RCC 7860 (cell line): Measurements from ENCODE around the gene LCN15.
"Not testable (repeated sequence)": the region's sequence is repeated elsewhere in the genome, so short reads cannot be mapped to it uniquely, and the experiment has no call there.

Experiments used
- DNase-seq: peaks from one replicate; pipeline ENCODE4 v3.0.0-alpha.2; 2015; ENCODE audit warnings: low spot score
- FAIRE-seq: peaks from 2 replicates; lab custom pipeline; 2012; peaks lifted over from hg19 to GRCh38; lab: Jason Lieb, UNC

Gene LCN15

DNA sequence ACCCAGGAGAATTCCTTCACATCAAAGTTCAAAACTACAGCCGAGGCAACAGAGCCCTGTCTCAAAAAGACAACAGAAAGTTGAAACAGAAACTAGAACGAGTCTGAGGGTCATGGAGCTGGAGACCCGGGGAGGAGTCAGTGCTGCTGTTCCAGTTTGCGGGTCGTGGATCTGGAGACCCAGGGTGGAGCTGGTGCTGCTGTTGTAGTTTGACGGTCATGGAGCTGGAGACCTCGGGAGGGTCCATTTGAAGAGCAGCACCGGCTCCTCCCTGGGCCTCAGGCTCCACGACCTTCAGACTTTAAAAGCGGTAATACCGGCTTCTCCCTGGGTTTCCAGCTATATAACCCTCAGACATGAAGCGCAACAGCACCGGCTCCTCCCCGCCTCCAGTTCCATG, 13.0 kb upstream of the LCN15 start:
- DNase-seq (no peak), FAIRE-seq (no peak)

DNA sequence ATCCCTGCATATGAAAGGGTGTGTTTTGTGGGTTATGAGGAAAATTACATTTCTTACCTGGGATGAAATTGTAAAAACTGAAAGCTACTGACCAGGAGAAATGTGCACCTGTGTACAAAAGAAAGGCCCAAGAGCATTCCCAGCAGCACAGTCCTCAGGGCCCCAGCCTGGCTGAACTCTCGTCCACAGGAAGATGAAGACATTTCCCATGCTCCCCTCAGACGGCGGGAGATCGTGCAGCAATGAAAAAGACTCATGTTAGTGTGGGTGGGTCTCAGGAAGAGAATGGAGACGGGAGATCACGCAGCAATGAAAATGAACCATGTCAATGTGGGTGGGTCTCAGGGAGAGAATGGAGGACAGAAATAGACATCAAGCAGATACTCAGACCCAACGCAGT, 12.6 kb upstream of the LCN15 start:
- no peak for FAIRE-seq

GRCh38 chr9:136775191-136775590, 10.9 kb upstream of the LCN15 start:
- DNase-seq, result no peak
- no peak for FAIRE-seq

More for the DNA sequence above, 12.6 kb upstream of the LCN15 start:
- no peak for DNase-seq

DNA sequence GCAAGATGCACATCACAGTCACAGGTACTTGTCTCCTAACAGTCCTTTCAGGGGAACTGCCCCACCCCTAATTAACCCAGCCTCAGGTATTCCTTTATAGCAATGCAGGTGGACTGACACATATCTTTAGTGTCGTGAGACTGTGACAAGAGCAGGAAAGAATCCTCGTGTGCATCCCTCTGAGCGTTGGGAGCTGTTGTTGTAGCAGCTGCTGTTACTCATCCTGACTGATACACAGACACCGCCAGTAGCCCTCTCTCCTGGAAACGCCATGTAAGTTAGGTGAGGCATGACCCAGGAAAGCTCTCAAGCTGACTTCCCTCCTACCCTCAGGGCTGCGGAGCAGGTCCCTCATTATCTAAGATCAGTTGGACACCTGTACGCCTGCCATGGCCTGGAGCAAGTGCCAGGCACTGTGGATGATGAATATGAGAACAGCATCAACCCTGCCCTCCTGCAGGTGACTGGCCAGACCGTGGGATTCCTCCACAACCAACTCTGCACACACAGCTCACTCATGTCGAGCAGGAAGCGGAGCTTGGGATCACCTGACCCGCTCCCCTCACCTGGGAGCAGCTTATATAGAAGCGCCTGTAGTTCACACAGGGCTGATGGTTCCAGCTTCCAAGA, 10.2 kb upstream of the LCN15 start:
- FAIRE-seq (no peak), DNase-seq (no peak)

GRCh38 chr9:136773386-136774044, 9.2 kb upstream of the LCN15 start:
- DNase-seq (no peak), FAIRE-seq (no peak)

- no peak for DNase-seq
Observed at GRCh38 chr9:136771907-136772415, 7.6 kb upstream of the LCN15 start.

DNA sequence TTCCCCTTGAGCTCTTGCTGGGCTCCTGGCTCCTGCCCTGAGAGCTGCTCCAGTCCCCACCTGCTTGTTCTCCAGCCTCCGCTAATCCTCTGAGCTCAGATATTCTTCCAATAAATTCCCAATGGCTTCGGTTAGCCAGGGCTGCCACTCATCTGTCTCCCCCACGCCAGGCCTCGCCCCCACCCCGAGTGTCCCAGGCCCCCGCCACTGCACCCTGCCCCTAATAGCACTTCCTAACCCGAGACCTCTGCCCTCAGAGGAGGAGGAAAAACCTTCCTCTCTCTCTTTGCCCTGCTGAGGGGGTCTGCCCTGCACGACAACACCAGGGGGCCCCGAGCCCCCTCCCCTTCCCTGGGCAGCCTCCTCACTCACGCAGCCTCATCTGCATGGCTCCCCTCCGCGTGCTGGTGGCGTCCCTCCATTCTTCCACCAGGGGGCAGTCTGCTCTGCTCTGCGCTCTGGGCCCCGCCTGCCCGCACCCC, 5.4 kb upstream of the LCN15 start:
- DNase-seq, result no peak
- no peak for FAIRE-seq

More at GRCh38 chr9:136771907-136772415, 7.6 kb upstream of the LCN15 start:
- no peak for FAIRE-seq

DNA sequence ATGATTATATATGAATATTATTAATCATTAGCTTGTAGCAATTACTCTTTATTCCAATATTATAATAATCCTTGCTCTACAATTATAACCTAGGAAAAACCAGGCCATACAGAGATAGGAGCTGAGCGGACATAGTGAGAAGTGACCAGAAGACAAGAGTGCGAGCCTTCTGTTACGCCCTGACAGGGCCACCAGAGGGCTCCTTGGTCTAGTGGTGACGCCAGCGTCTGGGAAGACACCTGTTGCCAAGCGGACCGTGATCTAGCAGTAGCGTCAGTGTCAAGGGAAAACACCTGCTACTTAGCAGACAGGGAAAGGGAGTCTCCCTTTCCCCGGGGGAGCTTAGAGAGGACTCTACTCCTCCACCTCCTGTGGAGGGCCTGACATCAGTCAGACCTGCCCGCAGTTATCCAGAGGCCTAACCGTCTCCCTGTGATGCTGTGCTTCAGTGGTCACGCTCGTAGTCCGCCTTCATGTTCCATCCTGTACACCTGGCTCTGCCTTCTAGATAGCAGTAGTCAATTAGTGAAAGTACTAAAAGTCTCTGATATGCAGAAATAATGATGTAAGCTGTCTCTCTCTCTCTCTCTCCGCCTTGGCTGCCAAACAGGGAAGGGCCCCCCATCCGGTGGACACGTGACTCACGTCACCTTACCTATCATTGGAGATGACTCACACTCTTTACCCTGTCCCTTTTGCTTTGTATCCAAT, 2.2 kb upstream of the LCN15 start:
- peak; percentile 82 for DNase-seq
- peak; percentile 86 for FAIRE-seq

DNA sequence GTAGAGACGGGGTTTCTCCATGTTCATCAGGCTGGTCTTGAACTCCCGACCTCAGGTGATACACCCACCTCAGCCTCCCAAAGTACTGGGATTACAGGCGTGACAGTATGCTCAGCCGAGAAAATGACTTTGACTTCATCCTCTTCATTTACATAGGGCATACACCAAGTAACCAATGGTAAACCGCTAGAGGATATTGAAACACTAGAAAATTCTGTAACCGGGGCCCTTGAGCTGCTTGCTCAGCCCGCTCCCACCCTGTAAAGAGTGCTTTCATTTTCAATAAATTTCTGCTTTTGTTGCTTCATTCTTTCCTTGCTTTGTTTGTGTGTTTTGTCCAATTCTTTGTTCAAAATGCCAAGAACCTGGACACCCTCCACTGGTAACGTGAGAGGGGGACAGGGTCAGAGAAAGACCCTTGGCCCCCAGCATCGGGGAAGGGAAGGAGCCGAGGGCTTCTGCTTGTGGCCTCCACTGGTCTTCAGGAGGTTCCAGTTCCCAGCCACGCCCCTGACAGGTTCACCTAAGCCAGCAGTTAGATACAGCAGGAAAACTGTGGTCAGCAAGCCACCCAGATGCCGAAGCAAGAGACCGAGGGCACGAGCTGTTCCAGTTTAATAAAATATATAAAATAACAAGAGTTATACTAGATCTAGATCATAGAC, 1.6 kb upstream of the LCN15 start:
- FAIRE-seq, DNase-seq: not testable (repeated sequence)

- FAIRE-seq, result no peak
- DNase-seq, result no peak
Observed at GRCh38 chr9:136765041-136765440, 723 bp upstream of the LCN15 start.

- no peak for FAIRE-seq
- no peak for DNase-seq
Observed at GRCh38 chr9:136763649-136764035, 676 bp downstream of the LCN15 start.

DNA sequence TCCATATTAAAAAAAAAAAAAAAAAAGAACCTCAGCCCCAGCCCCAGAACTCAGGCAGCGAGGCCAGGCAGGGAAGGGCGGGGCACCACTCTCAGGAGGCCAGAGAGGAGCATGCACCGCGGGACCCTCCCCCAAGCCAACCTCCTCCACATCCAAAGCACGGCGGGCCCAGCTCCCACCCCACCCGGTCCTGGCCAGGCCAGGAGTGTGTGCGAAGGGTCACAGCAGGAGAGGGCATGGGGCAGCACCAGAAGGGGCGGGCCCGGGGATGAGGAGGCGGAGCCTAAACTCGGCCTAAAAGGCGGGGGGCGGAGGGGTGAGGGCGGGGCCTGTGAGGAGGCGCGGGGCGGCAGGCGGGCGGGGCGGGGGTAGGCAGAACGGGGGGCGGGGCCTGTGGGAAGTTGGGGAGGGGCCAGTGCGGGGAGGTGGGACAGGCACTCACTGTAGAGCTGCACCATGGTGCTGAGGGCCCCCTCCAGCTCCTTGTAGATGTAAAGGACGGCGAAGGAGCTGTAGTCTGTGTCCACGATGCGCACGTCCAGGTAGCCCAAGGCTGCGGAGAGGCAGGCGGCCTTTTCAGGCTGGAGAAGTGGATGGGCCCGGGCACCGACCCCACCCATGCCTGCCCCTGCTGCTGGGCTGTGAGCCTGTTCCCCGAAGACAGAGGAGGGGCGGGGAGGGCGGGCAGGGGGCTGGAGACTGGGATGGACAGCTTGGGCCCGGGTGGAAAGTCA, 1.2 kb downstream of the LCN15 start:
- DNase-seq (no peak), FAIRE-seq (no peak)

GRCh38 chr9:136762221-136762691, 2.1 kb downstream of the LCN15 start:
- no peak for DNase-seq
- FAIRE-seq, result no peak

GRCh38 chr9:136761545-136761981, 2.8 kb downstream of the LCN15 start:
- DNase-seq (no peak), FAIRE-seq (no peak)

- DNase-seq (peak; percentile 76), FAIRE-seq (peak; percentile 83)
Observed at GRCh38 chr9:136760834-136761544, 3.3 kb downstream of the LCN15 start.

DNA sequence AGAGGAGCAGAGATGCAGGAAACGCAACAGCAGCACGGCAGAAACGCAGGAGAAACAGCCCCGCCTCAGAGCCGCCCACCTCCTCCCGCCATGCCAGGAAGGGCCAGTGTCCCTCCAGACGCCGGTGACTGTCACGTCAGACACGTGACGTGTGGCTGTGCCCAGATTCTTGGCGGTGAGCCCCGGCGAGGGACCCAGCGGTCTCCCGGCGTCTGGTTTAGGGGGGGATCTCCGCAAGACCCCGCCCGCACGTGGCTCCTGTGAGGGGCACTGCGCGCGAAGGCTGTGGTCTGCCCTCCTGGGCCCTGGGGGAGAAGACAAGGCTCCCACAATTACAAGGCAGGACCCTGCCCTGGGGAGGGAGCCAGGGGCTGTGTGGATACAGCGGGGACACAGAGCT, 3.9 kb downstream of the LCN15 start:
- no peak for DNase-seq
- no peak for FAIRE-seq

DNA sequence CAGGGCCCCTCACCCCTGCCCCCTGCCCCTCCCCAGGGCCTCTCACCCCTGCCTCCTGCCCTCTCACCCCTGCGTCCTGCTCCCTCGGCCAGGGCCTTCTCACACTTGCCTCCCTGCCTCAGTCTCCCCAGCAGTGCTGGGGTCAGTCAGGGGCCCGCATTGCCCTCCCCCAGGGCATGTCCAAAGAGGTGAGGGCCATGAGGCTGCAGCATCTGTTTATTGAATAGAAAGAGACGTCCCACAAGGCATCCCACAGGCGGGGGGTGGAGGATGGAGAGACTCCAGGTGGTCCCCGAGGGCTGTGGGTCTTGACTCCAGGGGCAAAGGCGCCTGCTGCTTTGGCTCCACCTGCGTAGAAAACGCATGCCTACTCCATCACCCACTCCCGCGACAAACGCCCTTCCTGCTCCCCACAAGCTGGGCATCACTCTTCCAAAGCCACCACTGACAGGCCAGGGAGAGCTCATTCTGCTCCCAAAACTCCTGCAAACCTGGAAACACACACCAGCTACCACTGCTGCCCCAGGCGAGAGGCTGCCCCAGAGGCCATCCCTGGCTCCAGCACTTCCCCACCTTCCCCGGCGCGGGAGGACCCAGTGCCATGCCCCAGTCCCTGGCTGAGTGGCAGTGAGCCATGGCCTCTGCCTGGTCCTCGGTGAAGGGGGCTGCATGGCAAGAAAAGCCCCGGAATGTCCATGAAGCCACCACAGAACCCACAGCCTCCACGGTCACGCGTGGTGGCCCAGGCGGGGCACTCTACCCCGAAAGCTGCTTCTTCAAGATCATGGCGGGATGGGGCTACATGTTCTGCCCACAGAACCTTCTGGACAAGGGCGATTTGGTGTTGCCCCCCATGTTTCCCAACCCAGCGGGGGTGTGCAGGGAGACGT, 4.6 kb downstream of the LCN15 start:
- DNase-seq (no peak), FAIRE-seq (no peak)

GRCh38 chr9:136759001-136759400, 5.3 kb downstream of the LCN15 start:
- DNase-seq, result no peak
- no peak for FAIRE-seq

GRCh38 chr9:136757751-136758140, 6.6 kb downstream of the LCN15 start:
- FAIRE-seq (no peak), DNase-seq (no peak)
